Jurkat, Clone E6-1 (cell line): ENCODE measurements around the gene ACOT8.
A peak's percentile ranks its signal among the peaks of the same experiment; 100 is the strongest.
"Not testable (repeated sequence)": the region's sequence is repeated elsewhere in the genome, so short reads cannot be mapped to it uniquely, and the experiment has no call there.

ENCODE experiments used
- DNase-seq: peaks from one replicate; pipeline ENCODE4 v3.0.0-alpha.2; 2011; ENCODE audit warnings: low read depth, low spot score
- H3K4me3 ChIP-seq: 2 replicates; pipeline ENCODE4 v1.5.1; 2011; ENCODE audit warnings: mild to moderate bottlenecking, low read length, control low read depth, moderate library complexity

Gene ACOT8

DNA sequence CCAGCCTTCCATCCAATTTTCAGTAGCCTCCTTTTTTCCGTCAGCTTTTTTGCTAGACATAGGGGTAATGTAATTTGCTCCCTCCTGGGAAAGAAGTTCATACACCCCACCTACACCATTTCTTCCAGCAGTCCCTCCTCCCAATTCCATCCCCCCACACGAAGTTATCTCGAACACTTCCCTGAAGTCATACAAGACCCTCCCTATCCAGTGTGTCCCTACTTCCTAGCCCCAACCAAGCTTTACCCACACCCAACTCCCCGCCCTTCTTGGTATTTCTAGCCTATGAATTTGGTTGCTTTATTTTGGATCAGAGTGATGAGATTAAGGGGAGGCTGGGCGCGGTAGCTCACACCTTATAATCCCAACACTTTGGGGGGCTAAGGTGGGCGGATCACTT is 43.7 kb downstream of the ACOT8 start:
- DNase-seq = no peak
- peak overlapping the region; percentile 93 for H3K4me3 ChIP-seq

DNA sequence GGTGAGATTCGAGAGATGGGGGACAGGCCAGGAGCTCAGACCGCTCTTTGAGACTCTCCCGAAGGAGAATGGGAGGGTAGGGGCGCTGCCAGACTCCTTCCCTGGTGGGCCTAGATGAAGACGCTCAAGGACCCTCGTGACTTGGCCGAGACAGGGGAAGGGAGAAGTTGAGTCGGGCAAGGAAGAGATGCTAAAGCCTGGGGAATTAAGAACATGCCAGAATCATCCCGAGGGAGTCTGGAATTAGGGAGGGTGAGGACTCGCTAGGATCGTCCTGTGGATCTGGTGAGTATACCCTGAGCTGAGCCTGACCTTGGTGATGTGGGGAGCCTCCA is 44.2 kb downstream of the ACOT8 start:
- peak overlapping the region; percentile 93 for H3K4me3 ChIP-seq
- DNase-seq = no peak

GRCh38 chr20:45812157-45813005 is 44.8 kb downstream of the ACOT8 start, which contains the start of gene UBE2C:
Gene UBE2C, plus strand, starts transcription at chr20:45812644. Its CDS starts 52 bp downstream, at chr20:45812696.
- peak; percentile 96 for DNase-seq
- peak within 1 kb of the TSS; percentile 93 for H3K4me3 ChIP-seq

DNA sequence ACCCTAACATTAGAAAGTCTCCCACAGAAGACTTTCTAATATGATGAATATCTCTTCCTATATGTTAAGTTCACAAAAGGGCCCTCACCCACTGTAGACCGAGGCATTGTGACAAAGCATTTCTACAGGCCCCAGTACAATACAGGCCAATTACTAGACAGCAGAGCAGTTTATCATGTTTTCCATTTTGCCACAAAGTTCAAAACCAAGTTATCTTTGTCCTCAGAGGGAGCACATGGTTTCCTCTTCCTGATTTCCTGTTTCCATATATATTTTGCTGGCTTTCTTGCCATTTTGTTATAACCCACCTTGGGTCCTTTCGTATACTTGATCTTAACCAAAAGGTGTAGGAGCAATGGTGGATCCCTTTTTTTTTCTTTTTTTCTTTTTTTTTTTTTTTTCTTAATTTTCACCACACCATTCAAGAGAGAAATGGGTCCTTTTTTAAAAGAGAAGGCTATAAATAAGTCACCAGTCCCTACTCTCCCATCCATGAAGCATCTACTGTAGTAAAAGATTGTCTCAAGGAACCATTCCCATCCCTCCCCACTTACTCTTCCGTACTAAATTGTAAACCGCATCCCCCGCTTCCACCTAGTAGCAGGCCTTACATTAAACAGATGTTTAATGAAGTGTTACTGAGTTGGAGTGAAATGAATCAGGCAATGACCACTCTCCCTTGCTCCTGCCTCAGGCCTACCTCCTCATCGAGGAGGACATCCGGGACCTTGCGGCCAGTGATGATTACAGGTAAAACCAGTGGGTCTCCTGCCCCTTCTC is 46.8 kb downstream of the ACOT8 start:
- DNase-seq = no peak
- H3K4me3 ChIP-seq = no peak overlapping the region

DNA sequence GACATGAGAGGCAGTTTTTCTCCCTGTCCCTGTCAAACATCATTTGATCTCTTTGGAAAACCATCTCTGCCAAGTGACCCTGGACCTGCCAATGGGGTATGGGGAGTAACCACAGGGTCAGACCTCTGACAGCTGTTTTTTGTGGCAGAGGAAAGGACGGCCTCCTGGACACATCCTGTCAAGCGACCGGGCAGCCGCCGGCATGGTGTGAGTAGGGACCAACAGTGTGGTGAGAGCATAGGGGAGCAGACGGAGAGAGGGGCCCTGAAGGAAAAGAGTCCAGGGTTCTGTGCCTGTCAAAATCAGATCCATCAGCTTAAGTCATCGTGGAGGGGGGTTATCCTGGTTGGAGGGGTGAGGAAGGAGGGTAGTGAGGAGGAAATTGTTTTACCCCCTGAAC is 55.3 kb downstream of the ACOT8 start:
- DNase-seq = no peak
- H3K4me3 ChIP-seq = no peak overlapping the region

DNA sequence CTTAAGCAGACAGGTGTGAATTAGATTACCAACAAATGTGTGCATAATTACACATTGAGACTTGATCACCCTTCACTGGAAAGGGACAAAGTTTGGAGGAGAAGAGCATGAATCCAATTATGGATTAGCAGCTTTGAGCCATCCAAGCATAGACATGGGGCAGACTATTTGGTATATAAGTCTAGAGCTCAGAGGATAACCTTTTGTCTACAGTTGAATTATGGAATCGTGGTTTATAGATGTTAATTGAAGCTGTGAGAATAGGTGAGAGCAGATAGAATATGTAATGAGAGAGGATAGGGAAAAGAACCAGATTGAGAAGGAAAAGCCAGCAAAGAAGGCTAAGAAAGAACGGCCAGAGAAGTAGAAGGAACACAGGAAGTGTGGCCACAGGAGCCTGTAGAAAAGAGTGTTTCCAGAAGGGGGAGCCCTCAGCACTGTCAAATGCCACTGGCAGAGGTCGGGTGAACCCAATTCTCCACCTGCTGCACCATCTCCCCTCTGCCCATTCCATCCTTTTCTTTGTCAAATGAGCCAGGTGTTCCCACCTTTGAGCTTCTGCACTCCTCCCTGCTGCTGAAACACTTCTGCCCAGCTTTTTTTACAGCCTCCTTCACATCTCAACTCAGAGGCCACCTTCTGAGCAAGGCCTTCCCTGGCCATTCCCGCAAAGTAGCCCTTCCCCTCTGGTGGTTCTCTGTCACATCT is 58.1 kb downstream of the ACOT8 start:
- no peak overlapping the region for H3K4me3 ChIP-seq
- DNase-seq = peak; percentile 54

DNA sequence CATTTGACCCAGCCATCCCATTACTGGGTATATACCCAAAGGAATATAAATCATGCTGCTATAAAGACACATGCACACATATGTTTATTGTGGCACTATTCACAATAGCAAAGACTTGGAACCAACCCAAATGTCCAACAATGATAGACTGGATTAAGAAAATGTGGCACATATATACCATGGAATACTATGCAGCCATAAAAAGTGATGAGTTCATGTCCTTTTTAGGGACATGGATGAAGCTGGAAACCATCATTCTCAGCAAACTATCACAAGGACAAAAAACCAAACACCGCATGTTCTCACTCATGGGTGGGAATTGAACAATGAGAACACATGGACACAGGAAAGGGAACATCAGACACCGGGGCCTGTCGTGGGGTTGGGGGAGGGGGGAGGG is 59.2 kb downstream of the ACOT8 start:
- not testable (repeated sequence) for H3K4me3 ChIP-seq, DNase-seq

DNA sequence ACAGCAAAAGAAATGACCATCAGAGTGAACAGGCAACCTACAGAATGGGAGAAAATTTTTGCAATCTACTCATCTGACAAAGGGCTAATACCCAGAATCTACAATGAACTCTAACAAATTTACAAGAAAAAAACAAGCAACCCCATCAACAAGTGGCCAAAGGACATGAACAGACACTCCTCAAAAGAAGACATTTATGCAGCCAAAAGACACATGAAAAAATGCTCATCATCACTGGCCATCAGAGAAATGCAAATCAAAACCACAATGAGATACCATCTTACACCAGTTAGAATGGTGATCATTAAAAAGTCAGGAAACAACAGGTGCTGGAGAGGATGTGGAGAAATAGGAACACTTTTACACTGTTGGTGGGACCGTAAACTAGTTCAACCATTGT is 59.7 kb downstream of the ACOT8 start:
- not testable (repeated sequence) for DNase-seq

GRCh38 chr20:45796337-45797065 is 60.7 kb downstream of the ACOT8 start:
- DNase-seq = no peak
- no peak overlapping the region for H3K4me3 ChIP-seq

More for the DNA sequence above, 59.7 kb downstream of the ACOT8 start:
- H3K4me3 ChIP-seq = not testable (repeated sequence)

DNA sequence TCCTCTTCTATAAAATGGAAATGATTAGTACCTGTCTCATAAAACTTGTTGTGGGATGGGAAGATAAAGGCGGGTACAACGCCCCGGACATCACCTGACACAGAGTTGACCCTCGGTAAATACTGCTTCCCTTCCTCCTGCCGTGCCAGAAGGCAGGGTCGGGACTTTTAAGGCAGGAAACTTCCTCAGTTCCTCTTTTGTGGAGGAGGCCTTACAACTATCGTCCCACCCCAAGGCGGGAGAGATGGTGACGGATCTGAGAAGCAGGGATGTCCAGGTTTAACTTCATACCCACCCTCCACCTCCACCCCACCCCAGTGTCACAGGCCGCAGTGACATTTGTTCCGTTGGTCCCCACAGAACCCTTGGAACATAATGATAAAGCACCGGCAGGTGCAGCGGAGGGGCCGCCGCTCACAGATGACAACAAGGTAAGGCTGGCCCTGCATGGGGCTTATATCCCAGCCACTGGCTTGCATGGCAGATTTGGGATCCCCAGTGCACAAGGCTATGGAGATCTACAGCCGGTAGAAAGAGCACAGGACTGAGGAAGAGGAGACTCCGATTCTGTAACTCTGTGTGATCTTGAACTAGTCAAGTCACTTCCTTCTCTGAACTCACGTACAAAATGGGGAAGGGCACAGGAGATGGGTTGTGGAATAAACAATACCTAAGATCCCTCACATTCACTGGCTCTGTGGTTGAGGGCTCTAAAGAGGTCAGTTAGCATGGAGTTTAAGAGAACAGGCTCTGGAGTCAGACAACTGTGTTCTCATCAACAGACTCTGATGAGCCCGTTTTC is 64.7 kb downstream of the ACOT8 start:
- DNase-seq = no peak
- H3K4me3 ChIP-seq = peak overlapping the region; percentile 88
